Skeletal muscle tissue (tissue), 4 donors: ENCODE results near the gene ATN1. TPM values are rescaled to one million over a fixed set of nuclear protein-coding genes. Genes with fewer than 3 reads are reported as not detected.

Source experiments
- H3K27ac ChIP-seq: one replicate; pipeline ENCODE4 v1.7.0; 2013; ENCODE audit warnings: mild to moderate bottlenecking, low read depth, low read length, inconsistent platforms
- H3K27me3 ChIP-seq, 3 donors: one replicate each; pipeline ENCODE4 v1.7.0; 2013; ENCODE audit warnings: low read length in 3 of 3; ENCODE audit not compliant: control insufficient read depth in 3 of 3, insufficient read depth in 3 of 3
- H3K36me3 ChIP-seq, 3 donors: one replicate each; pipeline ENCODE4 v1.7.0; 2013; ENCODE audit warnings: low read length in 3 of 3; ENCODE audit not compliant: control insufficient read depth in 3 of 3, insufficient read depth in 3 of 3
- H3K4me1 ChIP-seq, 3 donors: one replicate each; pipeline ENCODE4 v1.7.0; 2013; ENCODE audit warnings: low read length in 3 of 3, mild to moderate bottlenecking in 3 of 3; ENCODE audit not compliant: control insufficient read depth in 3 of 3, insufficient read depth in 3 of 3
- H3K4me3 ChIP-seq, 3 donors: one replicate each; pipeline ENCODE4 v1.7.0; 2013; ENCODE audit warnings: low read length in 3 of 3
- H3K9ac ChIP-seq, 3 donors: one replicate each; pipeline ENCODE4 v1.7.0; 2013; ENCODE audit warnings: low read length in 3 of 3, mild to moderate bottlenecking in 3 of 3, moderate library complexity in 2 of 3, low read depth in 1 of 3
- H3K9me3 ChIP-seq, 3 donors: one replicate each; pipeline ENCODE4 v1.7.0; 2013; ENCODE audit warnings: low read length in 3 of 3; ENCODE audit not compliant: control insufficient read depth in 3 of 3
- total RNA-seq: library from RNA; depleted of rRNA; stranded (reverse); fragments of >200 nt; gene quantifications from one replicate; pipeline ENCODE4 v1.2.3, GENCODE V29; 2014
- donor health status: Osteomylitis.

ATN1 gene
- total RNA-seq, 1 donor from 2014 or later, result 7.3 TPM

DNA sequence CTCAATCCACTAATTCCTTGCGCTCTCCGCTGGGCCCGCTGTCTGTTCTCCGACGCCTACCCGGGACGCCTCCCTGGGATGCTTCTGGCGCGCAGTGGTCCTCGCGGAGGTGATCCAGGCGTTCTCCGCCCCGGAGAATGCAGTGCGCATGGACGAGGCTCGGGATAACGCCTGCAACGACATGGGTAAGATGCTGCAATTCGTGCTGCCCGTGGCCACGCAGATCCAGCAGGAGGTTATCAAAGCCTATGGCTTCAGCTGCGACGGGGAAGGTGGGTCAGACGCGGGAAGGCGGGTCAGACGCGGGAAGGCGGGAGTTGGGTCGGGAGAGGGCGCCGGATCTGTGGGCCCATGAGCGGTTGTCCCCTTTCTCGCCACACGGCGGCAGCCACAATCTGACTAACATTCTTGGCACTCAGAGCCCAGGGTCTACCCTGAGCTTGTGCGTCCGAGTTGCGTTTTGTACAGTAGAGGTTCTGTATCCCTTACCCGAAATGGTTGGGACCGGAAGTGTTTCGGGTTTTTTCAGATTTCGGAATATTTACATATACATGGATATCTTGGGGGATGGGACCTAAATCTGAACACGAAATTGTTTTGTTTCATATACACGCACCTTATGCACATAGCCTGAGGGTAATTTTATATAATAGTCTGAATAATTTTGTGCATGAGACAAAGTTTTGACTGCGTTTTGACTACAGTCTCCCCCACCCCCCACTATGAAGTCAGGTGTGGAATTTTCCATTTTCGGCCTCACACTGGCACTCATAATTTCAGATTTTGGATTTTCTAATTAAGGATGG is 16.8 kb downstream of the ATN1 start:
- Histone ChIP-seq H3K9ac (peak overlapping the region; percentile 98 to 100 (median 99)), H3K36me3 (peaks cover 14 to 30% (median 22%) of the 10 kb centered on the region in 3 donors), H3K27ac (peak overlapping the region; percentile 98), H3K27me3 (no peaks in the 10 kb centered on the region), H3K4me1 (peaks cover 28 to 52% (median 30%) of the 10 kb centered on the region in 3 donors), H3K4me3 (peak overlapping the region; percentile 92 to 100 (median 96)), H3K9me3 (no peaks in the 10 kb centered on the region)

DNA sequence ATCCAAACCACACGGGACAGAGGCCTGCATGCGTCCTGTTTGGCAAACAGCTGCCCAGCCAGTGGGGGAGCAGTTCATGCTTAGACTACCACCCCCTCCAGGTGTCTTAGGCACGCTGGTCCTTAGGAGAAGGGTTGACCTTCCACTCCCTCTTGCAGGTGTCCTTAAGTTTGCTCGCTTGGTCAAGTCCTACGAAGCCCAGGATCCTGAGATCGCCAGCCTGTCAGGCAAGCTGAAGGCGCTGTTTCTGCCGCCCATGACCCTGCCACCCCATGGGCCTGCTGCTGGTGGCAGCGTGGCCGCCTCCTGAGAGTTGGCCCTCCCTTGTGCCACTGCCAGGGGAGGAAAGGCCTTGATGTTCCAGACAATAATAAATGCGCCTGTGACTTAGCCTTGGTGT is 17.9 kb downstream of the ATN1 start:
- Histone ChIP-seq H3K4me3 (peak overlapping the region in 1 of 3 donors; percentile 100), H3K27ac (no peak overlapping the region), H3K27me3 (no peaks in the 10 kb centered on the region), H3K4me1 (peaks cover 28 to 55% (median 30%) of the 10 kb centered on the region in 3 donors), H3K9ac (peak overlapping the region in 2 of 3 donors; percentile 98 to 100), H3K36me3 (peaks cover 14 to 27% (median 22%) of the 10 kb centered on the region in 3 donors), H3K9me3 (no peaks in the 10 kb centered on the region)

- Histone ChIP-seq H3K27me3 (no peaks in the 10 kb centered on the region), H3K9ac (peak overlapping the region in 1 of 3 donors; percentile 33), H3K4me1 (peaks cover 28 to 53% (median 30%) of the 10 kb centered on the region in 3 donors), H3K27ac (no peak overlapping the region), H3K36me3 (peaks cover 14 to 21% (median 19%) of the 10 kb centered on the region in 3 donors), H3K9me3 (no peaks in the 10 kb centered on the region), H3K4me3 (peak overlapping the region in 1 of 3 donors; percentile 23)
Measured at GRCh38 chr12:6946033-6946919, 18.5 kb downstream of the ATN1 start.

GRCh38 chr12:6946920-6947374 is 19.2 kb downstream of the ATN1 start:
- Histone ChIP-seq H3K36me3 (peaks cover 14 to 18% (median 15%) of the 10 kb centered on the region in 3 donors), H3K9me3 (no peaks in the 10 kb centered on the region), H3K4me3 (peak overlapping the region in 1 of 3 donors; percentile 23), H3K4me1 (peaks cover 28 to 48% (median 30%) of the 10 kb centered on the region in 3 donors), H3K27ac (no peak overlapping the region), H3K9ac (peak overlapping the region in 1 of 3 donors; percentile 33), H3K27me3 (no peaks in the 10 kb centered on the region)

DNA sequence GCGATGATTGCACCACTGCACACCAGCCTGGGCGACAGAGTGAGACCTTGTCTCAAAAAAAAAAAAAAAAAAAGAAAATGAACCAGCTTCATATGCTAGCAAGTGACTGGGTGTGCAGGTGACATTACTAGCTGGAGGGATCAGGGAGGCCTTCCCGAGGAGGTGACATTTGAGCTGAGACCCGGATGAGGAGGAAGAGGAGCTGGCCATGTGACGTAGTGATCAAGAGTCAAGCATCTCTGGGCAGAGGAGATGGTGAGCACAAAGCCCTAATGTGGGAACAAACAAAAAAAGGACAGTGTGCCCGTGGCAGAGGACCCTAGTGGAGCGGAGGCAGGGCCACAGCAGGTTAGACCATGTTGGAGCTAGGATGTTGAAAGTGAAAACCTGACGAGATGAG is 19.9 kb downstream of the ATN1 start:
- peaks cover 25 to 45% (median 30%) of the 10 kb centered on the region in 3 donors for H3K4me1 ChIP-seq
- no peak overlapping the region for H3K9ac ChIP-seq
- H3K4me3 ChIP-seq, result no peak overlapping the region
- H3K27me3 ChIP-seq, result no peaks in the 10 kb centered on the region
- no peak overlapping the region for H3K27ac ChIP-seq
- peaks cover 14 to 18% (median 15%) of the 10 kb centered on the region in 3 donors for H3K36me3 ChIP-seq
- no peaks in the 10 kb centered on the region for H3K9me3 ChIP-seq

- Histone ChIP-seq H3K4me1 (peaks cover 25 to 38% (median 27%) of the 10 kb centered on the region in 3 donors), H3K27ac (no peak overlapping the region), H3K9ac (peak overlapping the region in 2 of 3 donors; percentile 20 to 50), H3K4me3 (no peak overlapping the region), H3K36me3 (peaks cover 14 to 18% (median 15%) of the 10 kb centered on the region in 3 donors), H3K9me3 (no peaks in the 10 kb centered on the region), H3K27me3 (no peaks in the 10 kb centered on the region)
Measured at GRCh38 chr12:6948873-6949594, 21.3 kb downstream of the ATN1 start.

- Histone ChIP-seq H3K9me3 (no peaks in the 10 kb centered on the region), H3K9ac (no peak overlapping the region), H3K36me3 (peaks cover 10 to 16% (median 12%) of the 10 kb centered on the region in 3 donors), H3K27me3 (no peaks in the 10 kb centered on the region), H3K27ac (no peak overlapping the region), H3K4me1 (peaks cover 18 to 36% (median 25%) of the 10 kb centered on the region in 3 donors), H3K4me3 (no peak overlapping the region)
Measured at GRCh38 chr12:6950401-6950801, 22.6 kb downstream of the ATN1 start.

- no peaks in the 10 kb centered on the region for H3K9me3 ChIP-seq
- H3K4me1 ChIP-seq, result peaks cover 12 to 32% (median 20%) of the 10 kb centered on the region in 3 donors
- H3K4me3 ChIP-seq, result peak within 1 kb of the TSS; percentile 6 to 56 (median 48)
- H3K36me3 ChIP-seq, result peaks cover 6 to 10% (median 6%) of the 10 kb centered on the region in 3 donors
- peak within 1 kb of the TSS; percentile 69 for H3K27ac ChIP-seq
- H3K9ac ChIP-seq, result peak within 1 kb of the TSS in 2 of 3 donors; percentile 32 to 43
- H3K27me3 ChIP-seq, result no peaks in the 10 kb centered on the region
Measured at GRCh38 chr12:6950811-6951540, 23.2 kb downstream of the ATN1 start, which contains the start of gene PTPN6. PTPN6 (plus strand) TSS chr12:6951356; CDS start chr12:6951513, 157 bp downstream.
